ENCODE data around the gene TTC33. TPM values are rescaled to one million over a fixed set of nuclear protein-coding genes. Genes with fewer than 3 reads are reported as not detected.

TTC33 gene
- polyA plus RNA-seq, 3 donors from 2014 or later, result 10.5 to 18.1 (median 11.2) TPM

GRCh38 chr5:40484495-40484894 is 271.3 kb downstream of the TTC33 start:
- H3K9me3 Mint-ChIP-seq, result no peaks in the 10 kb centered on the region
- no peak overlapping the region for H3K4me3 Mint-ChIP-seq
- H3K27me3 Mint-ChIP-seq (ENCODE audit: low read depth in 3 of 3), result peaks cover 0 to 2% (median 0%) of the 10 kb centered on the region in 3 donors
- DNase-seq, result no peak
- H3K36me3 Mint-ChIP-seq, result no peaks in the 10 kb centered on the region
- no peak overlapping the region for H3K27ac Mint-ChIP-seq
- peaks cover 31 to 45% of the 10 kb centered on the region in 2 donors for H3K4me1 Mint-ChIP-seq

GRCh38 chr5:40483316-40483715 is 272.4 kb downstream of the TTC33 start:
- H3K9me3 Mint-ChIP-seq, result no peaks in the 10 kb centered on the region
- H3K27ac Mint-ChIP-seq, result no peak overlapping the region
- H3K4me1 Mint-ChIP-seq, result peaks cover 31 to 46% of the 10 kb centered on the region in 2 donors
- no peak for DNase-seq
- H3K27me3 Mint-ChIP-seq (ENCODE audit: low read depth in 3 of 3), result peaks cover 0 to 3% (median 2%) of the 10 kb centered on the region in 3 donors
- no peaks in the 10 kb centered on the region for H3K36me3 Mint-ChIP-seq
- no peak overlapping the region for H3K4me3 Mint-ChIP-seq

DNA sequence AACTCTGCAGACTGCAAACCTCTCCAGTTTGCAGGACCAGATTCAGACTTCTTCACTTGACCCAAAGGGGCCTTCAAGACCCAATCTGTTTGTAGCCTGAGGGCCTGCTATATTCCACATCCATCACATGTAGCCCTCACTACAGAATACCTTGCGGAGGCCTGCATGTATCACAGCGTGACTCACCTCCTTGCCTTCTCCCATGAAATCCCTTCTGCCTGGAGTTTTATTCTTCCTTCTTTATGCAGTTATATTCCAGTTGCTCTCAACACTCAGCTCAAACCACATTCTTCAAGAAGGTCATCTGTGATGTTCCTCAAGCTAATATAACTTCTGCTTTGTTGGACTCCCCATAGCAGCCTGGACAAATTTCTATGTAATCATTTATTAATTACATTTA is 274.5 kb downstream of the TTC33 start:
- H3K27me3 Mint-ChIP-seq (ENCODE audit: low read depth in 3 of 3), result peaks cover 0 to 3% (median 2%) of the 10 kb centered on the region in 3 donors
- H3K4me1 Mint-ChIP-seq, result peaks cover 19 to 32% of the 10 kb centered on the region in 2 donors
- no peaks in the 10 kb centered on the region for H3K36me3 Mint-ChIP-seq
- peak overlapping the region in 1 of 5 donors; percentile 17 for H3K4me3 Mint-ChIP-seq
- DNase-seq, result no peak
- no peaks in the 10 kb centered on the region for H3K9me3 Mint-ChIP-seq
- H3K27ac Mint-ChIP-seq, result peak overlapping the region in 3 of 6 donors; percentile 51 to 58 (median 54)

DNA sequence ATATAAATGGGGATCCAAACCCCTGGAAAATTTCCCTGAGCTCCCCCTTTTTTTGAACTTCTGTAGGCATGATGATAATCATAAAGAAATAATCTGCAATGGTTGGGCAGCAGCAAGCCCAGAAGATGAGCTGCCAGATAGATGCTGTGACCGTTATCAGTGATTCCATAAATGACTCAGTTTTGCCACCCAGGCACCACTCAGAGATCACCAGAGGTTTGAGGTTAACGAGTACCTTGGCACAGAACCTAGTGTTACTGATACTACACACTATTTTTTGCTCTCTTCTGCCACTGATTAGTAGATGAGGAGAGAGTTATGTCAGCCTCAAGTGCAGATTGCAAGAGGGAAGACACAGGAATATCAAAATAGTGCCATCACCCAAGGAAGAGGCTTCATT is 275.4 kb downstream of the TTC33 start:
- Mint-ChIP-seq H3K4me3 (peak overlapping the region in 2 of 5 donors; percentile 63 to 64), H3K9me3 (no peaks in the 10 kb centered on the region), H3K4me1 (peaks cover 19 to 24% of the 10 kb centered on the region in 2 donors), H3K27me3 (ENCODE audit: low read depth in 3 of 3) (peaks cover 0 to 3% (median 2%) of the 10 kb centered on the region in 3 donors), H3K36me3 (no peaks in the 10 kb centered on the region), H3K27ac (peak overlapping the region in 5 of 6 donors; percentile 20 to 86 (median 60))
- DNase-seq, result peak; percentile 28 to 70 (median 43)

DNA sequence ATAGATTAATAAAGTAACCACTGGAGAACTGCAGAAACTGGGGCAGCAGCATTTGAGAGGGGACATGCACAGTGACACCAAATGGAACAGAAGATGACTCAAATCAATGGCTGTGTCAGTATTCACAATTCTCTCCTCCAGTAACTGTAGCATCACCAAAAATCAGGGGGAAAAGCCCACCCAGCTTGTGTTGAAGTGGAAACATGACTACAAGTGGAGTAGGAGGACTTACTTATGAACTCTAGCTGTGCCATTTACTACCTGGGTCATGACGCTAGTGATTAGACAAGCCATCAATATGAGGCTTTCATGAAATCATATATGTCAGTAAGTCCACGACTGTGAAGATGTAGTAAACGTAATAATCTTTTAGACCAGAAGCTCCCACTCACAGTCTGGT is 275.8 kb downstream of the TTC33 start:
- peaks cover 0 to 3% (median 2%) of the 10 kb centered on the region in 3 donors for H3K27me3 Mint-ChIP-seq (ENCODE audit: low read depth in 3 of 3)
- peaks cover 19 to 22% of the 10 kb centered on the region in 2 donors for H3K4me1 Mint-ChIP-seq
- H3K36me3 Mint-ChIP-seq, result no peaks in the 10 kb centered on the region
- H3K27ac Mint-ChIP-seq, result peak overlapping the region in 3 of 6 donors; percentile 54 to 63 (median 60)
- DNase-seq, result no peak
- peak overlapping the region in 2 of 5 donors; percentile 63 to 64 for H3K4me3 Mint-ChIP-seq
- H3K9me3 Mint-ChIP-seq, result no peaks in the 10 kb centered on the region

DNA sequence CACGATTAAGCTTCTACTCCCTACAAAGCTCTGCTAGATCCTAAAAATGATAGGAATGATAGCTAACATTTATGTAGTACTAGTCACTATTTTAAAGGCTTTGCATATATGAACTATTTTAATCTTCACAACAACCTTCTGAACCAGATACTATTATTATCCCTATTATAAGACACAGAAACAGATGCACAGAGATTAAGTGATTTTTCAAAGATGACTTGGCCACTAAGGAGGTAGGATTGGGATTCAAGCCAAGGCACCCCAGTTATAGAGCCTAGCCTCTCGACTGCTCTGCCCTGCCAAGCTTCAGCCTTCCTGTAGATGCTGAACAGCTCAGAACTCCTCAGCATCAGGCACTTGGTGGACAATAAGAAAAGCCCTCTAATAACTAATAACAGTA is 277.0 kb downstream of the TTC33 start:
- Mint-ChIP-seq H3K27me3 (ENCODE audit: low read depth in 3 of 3) (peaks cover 0 to 3% (median 2%) of the 10 kb centered on the region in 3 donors), H3K4me1 (peaks cover 19 to 22% of the 10 kb centered on the region in 2 donors), H3K4me3 (no peak overlapping the region), H3K27ac (peak overlapping the region in 1 of 6 donors; percentile 61), H3K36me3 (no peaks in the 10 kb centered on the region), H3K9me3 (no peaks in the 10 kb centered on the region)
- no peak for DNase-seq

DNA sequence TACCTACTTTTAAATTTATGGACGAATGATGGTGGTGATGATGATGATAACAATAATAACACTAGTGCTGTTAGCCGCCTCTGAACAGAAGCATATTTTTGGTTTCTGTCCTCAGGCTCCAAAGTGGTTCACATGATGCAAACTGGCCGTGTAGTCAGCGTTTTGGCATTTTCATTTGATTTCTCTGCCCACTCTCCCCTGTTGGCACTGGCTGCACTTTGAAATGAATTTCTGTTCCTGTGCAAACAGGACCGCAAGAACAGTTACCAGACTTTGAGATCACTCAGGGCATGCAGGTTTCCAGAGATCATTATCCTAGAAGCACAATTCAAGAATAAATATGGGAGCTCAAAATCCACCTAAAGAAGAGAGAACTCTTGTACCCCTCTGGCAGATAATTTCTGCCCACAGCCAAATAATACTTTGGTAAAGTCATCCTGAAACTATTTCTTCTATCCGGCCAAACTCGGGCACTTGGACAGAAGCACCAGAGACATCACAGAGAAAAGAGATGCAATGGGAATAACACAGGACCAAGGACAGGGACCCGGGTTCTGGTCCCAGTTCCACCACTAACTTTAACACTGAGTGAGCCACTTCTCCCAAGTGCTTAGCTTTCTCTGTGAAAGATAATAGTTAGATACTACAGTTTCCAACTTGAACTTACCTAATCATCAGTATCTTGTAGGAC is 277.8 kb downstream of the TTC33 start:
- Mint-ChIP-seq H3K4me3 (no peak overlapping the region), H3K27ac (no peak overlapping the region), H3K9me3 (no peaks in the 10 kb centered on the region), H3K4me1 (peaks cover 19 to 22% of the 10 kb centered on the region in 2 donors), H3K27me3 (ENCODE audit: low read depth in 3 of 3) (peaks cover 0 to 3% (median 2%) of the 10 kb centered on the region in 3 donors), H3K36me3 (no peaks in the 10 kb centered on the region)
- DNase-seq, result no peak

DNA sequence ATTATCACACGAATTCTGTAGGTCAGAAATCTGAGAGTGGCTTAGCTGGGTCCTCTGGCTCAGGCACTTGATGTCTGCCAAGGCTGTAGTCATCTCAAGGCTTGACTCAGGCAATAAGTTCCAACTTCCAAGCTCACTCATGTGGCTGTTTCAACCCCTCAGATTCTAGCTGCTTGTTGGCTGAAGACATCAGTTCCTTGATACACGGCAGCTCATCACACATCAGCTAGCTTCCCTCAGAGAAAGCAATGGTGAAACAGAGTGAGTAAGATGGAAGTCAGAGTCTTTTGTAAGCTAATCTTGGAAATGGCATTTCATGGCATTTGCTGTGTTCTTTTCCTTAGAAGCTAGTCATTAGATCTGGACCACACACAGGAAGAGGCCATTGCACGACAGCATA is 280.2 kb downstream of the TTC33 start:
- peaks cover 0 to 3% (median 1%) of the 10 kb centered on the region in 3 donors for H3K27me3 Mint-ChIP-seq (ENCODE audit: low read depth in 3 of 3)
- no peak for DNase-seq
- H3K4me1 Mint-ChIP-seq, result peaks cover 11 to 12% of the 10 kb centered on the region in 2 donors
- H3K4me3 Mint-ChIP-seq, result no peak overlapping the region
- no peaks in the 10 kb centered on the region for H3K9me3 Mint-ChIP-seq
- H3K27ac Mint-ChIP-seq, result peak overlapping the region in 1 of 6 donors; percentile 24
- peaks cover 0 to 13% (median 0%) of the 10 kb centered on the region in 3 donors for H3K36me3 Mint-ChIP-seq

- H3K4me1 Mint-ChIP-seq, result no peaks in the 10 kb centered on the region
Measured at GRCh38 chr5:40474250-40474649, 281.5 kb downstream of the TTC33 start.

GRCh38 chr5:40465416-40465815 is 290.3 kb downstream of the TTC33 start:
- Mint-ChIP-seq H3K27ac (no peak overlapping the region), H3K4me1 (no peaks in the 10 kb centered on the region), H3K9me3 (peaks cover 7 to 15% (median 9%) of the 10 kb centered on the region in 6 donors), H3K27me3 (ENCODE audit: low read depth in 3 of 3) (peaks cover 0 to 5% (median 2%) of the 10 kb centered on the region in 3 donors), H3K36me3 (peaks cover 5 to 13% (median 11%) of the 10 kb centered on the region in 3 donors), H3K4me3 (no peak overlapping the region)
- no peak for DNase-seq

More at GRCh38 chr5:40474250-40474649, 281.5 kb downstream of the TTC33 start:
- H3K27ac Mint-ChIP-seq, result no peak overlapping the region
- H3K36me3 Mint-ChIP-seq, result peaks cover 0 to 14% (median 0%) of the 10 kb centered on the region in 3 donors
- DNase-seq, result no peak
- no peak overlapping the region for H3K4me3 Mint-ChIP-seq
- peaks cover 0 to under 1% (median 0%) of the 10 kb centered on the region in 6 donors for H3K9me3 Mint-ChIP-seq
- peaks cover 0 to 3% (median 3%) of the 10 kb centered on the region in 3 donors for H3K27me3 Mint-ChIP-seq (ENCODE audit: low read depth in 3 of 3)

DNA sequence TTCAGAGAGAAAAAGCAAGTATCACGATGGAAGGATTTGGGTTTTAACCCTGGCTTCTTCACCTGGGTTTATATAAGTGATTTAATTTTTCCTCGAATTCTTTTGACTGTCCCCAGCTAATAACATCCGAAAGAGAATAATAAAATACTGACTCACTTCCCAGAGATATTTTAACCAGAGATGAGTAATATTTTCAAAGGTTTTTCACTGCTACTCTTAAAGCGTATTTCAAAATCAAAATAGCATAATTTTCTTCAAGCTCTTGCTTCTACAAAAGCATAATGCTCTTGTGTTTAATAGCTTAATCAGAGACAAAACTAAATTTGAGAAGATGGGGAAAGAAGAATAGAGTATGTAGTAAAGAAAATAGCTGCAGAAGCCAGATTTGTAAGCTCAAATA is 291.2 kb downstream of the TTC33 start:
- DNase-seq, result no peak
- H3K4me1 Mint-ChIP-seq, result no peaks in the 10 kb centered on the region
- peaks cover 5 to 15% (median 11%) of the 10 kb centered on the region in 3 donors for H3K36me3 Mint-ChIP-seq
- peak overlapping the region in 1 of 6 donors; percentile 19 for H3K27ac Mint-ChIP-seq
- H3K27me3 Mint-ChIP-seq (ENCODE audit: low read depth in 3 of 3), result peaks cover 0 to 5% (median 0%) of the 10 kb centered on the region in 3 donors
- peaks cover 7 to 21% (median 11%) of the 10 kb centered on the region in 6 donors for H3K9me3 Mint-ChIP-seq
- H3K4me3 Mint-ChIP-seq, result no peak overlapping the region

Other genes starting within 250 kb of the TTC33 start
- gene PTGER4, start 76.0 kb downstream of the TTC33 start, polyA plus RNA-seq, result 100 to 1,000 TPM in 1 of 3 donors, 10 to 100 TPM in 2; 43.5 to 111 (median 70.3) TPM
- gene PRKAA1, start 42.4 kb upstream of the TTC33 start, polyA plus RNA-seq, result 10 to 100 TPM; 32.5 to 54.3 (median 39.8) TPM
- gene RPL37, start 79.3 kb upstream of the TTC33 start, polyA plus RNA-seq, result 1,000 to 10,000 TPM in 2 of 3 donors, 100 to 1,000 TPM in 1; 415 to 1,331 (median 1,143) TPM
- 1 to 10 TPM; 1.5 to 4.5 (median 1.9) TPM for gene CARD6, start 85.4 kb upstream of the TTC33 start, polyA plus RNA-seq
- not detected for gene C7, start 153.5 kb upstream of the TTC33 start, polyA plus RNA-seq